MG63 (cell line): ENCODE measurements around the gene PCDHA8. TPM values are rescaled to one million over a fixed set of nuclear protein-coding genes. Genes with fewer than 3 reads are reported as not detected.

Source experiments
- DNase-seq: peaks from one replicate; pipeline ENCODE4 v3.0.0-alpha.2; 2020
- H3K27me3 ChIP-seq: fragments of 250-450 bp; sonication (Bioruptor Pico); 2 replicates; pipeline ENCODE4 v1.5.1; 2020; ENCODE audit warnings: mild to moderate bottlenecking, moderate library complexity
- H3K36me3 ChIP-seq: fragments of 250-450 bp; sonication (Bioruptor Pico); 2 replicates; pipeline ENCODE4 v1.5.1; 2020; ENCODE audit warnings: mild to moderate bottlenecking, moderate library complexity
- H3K4me3 ChIP-seq: fragments of 250-450 bp; sonication (Bioruptor Pico); 2 replicates; pipeline ENCODE4 v1.5.1; 2020; ENCODE audit warnings: mild to moderate bottlenecking, moderate library complexity
- H3K9me3 ChIP-seq: fragments of 250-450 bp; sonication (Bioruptor Pico); 2 replicates; pipeline ENCODE4 v1.5.1; 2020; ENCODE audit warnings: mild to moderate bottlenecking, moderate library complexity
- total RNA-seq: library from RNA; depleted of rRNA; stranded (reverse); fragments of >200 nt; shearing (Covaris generic); gene quantifications from 2 replicates; pipeline ENCODE4 v1.2.3, GENCODE V29; 2014; ENCODE audit warnings: low replicate concordance; rRNA removed

PCDHA8 gene
- total RNA-seq, 1 experiment from 2014 or later = not detected

- Histone ChIP-seq H3K9me3 (no peaks in the 10 kb centered on the region), H3K36me3 (no peaks in the 10 kb centered on the region), H3K27me3 (peaks cover 2% of the 10 kb centered on the region; the same call in 1 of the 2 replicates), H3K4me3 (no peak overlapping the region)
- no peak for DNase-seq
Measured at GRCh38 chr5:140882591-140882899, 41.6 kb downstream of the PCDHA8 start.

GRCh38 chr5:140883373-140883772 lies 42.4 kb downstream of the PCDHA8 start:
- no peak for DNase-seq
- Histone ChIP-seq H3K36me3 (no peaks in the 10 kb centered on the region), H3K27me3 (peaks cover 4% of the 10 kb centered on the region; the same call in 1 of the 2 replicates)

GRCh38 chr5:140883927-140884697 lies 43.1 kb downstream of the PCDHA8 start:
- peaks cover 4% of the 10 kb centered on the region; the same call in 1 of the 2 replicates for H3K27me3 ChIP-seq
- DNase-seq = no peak

More at GRCh38 chr5:140883373-140883772, 42.4 kb downstream of the PCDHA8 start:
- H3K9me3 ChIP-seq = no peaks in the 10 kb centered on the region
- no peak overlapping the region for H3K4me3 ChIP-seq

More at GRCh38 chr5:140883927-140884697, 43.1 kb downstream of the PCDHA8 start:
- no peaks in the 10 kb centered on the region for H3K36me3 ChIP-seq
- no peaks in the 10 kb centered on the region for H3K9me3 ChIP-seq
- no peak overlapping the region for H3K4me3 ChIP-seq

Other genes with a start within 250 kb of the PCDHA8 start
- 0.49 and 2.6 TPM in 2 replicates for gene CD14, start 208.0 kb upstream of the PCDHA8 start, total RNA-seq
- 5.5 and 10.7 TPM in 2 replicates for gene TMCO6, start 201.7 kb upstream of the PCDHA8 start, total RNA-seq
- 86.0 and 94.5 TPM in 2 replicates for gene NDUFA2, start 193.6 kb upstream of the PCDHA8 start, total RNA-seq
- gene IK, start 193.4 kb upstream of the PCDHA8 start, total RNA-seq = 53.6 and 96.7 TPM in 2 replicates
- 28.8 and 38.9 TPM in 2 replicates for gene WDR55, start 176.3 kb upstream of the PCDHA8 start, total RNA-seq
- 0.94 TPM in 1 of 2 replicates, not detected in the other for gene DND1, start 167.6 kb upstream of the PCDHA8 start, total RNA-seq
- gene HARS1, start 149.8 kb upstream of the PCDHA8 start, total RNA-seq = 96.9 and 116 TPM in 2 replicates
- gene HARS2, start 149.7 kb upstream of the PCDHA8 start, total RNA-seq = 41.8 and 50.1 TPM in 2 replicates
- 72.7 and 90.9 TPM in 2 replicates for gene ZMAT2, start 140.7 kb upstream of the PCDHA8 start, total RNA-seq
- gene PCDHA1, start 55.0 kb upstream of the PCDHA8 start, total RNA-seq = 0.10 TPM in 1 of 2 replicates, not detected in the other
- 0.44 TPM in 1 of 2 replicates, not detected in the other for gene PCDHA2, start 46.3 kb upstream of the PCDHA8 start, total RNA-seq
- not detected in 2 replicates for gene PCDHA3, start 40.1 kb upstream of the PCDHA8 start, total RNA-seq
- not detected in 2 replicates for gene PCDHA4, start 34.1 kb upstream of the PCDHA8 start, total RNA-seq
- not detected in 2 replicates for gene PCDHA5, start 19.6 kb upstream of the PCDHA8 start, total RNA-seq
- 0.86 TPM in 1 of 2 replicates, not detected in the other for gene PCDHA6, start 13.2 kb upstream of the PCDHA8 start, total RNA-seq
- gene PCDHA7, start 6.9 kb upstream of the PCDHA8 start, total RNA-seq = 0.10 TPM in 1 of 2 replicates, not detected in the other
- not detected in 2 replicates for gene PCDHA9, start 7.2 kb downstream of the PCDHA8 start, total RNA-seq
- not detected in 2 replicates for gene PCDHA10, start 14.7 kb downstream of the PCDHA8 start, total RNA-seq
- not detected in 2 replicates for gene PCDHA11, start 27.8 kb downstream of the PCDHA8 start, total RNA-seq
- not detected in 2 replicates for gene PCDHA12, start 34.1 kb downstream of the PCDHA8 start, total RNA-seq
- gene PCDHA13, start 40.9 kb downstream of the PCDHA8 start, total RNA-seq = not detected in 2 replicates
- gene PCDHAC1, start 85.1 kb downstream of the PCDHA8 start, total RNA-seq = not detected in 2 replicates
- 0.07 TPM in 1 of 2 replicates, not detected in the other for gene PCDHAC2, start 125.3 kb downstream of the PCDHA8 start, total RNA-seq
- gene PCDHB1, start 210.2 kb downstream of the PCDHA8 start, total RNA-seq = not detected in 2 replicates